ENCODE results near the gene PJA2. TPM values are rescaled to one million over a fixed set of nuclear protein-coding genes. Genes with fewer than 3 reads are reported as not detected.
A peak's percentile ranks its signal among the peaks of the same experiment; 100 is the strongest.

PJA2 gene
- total RNA-seq, 1 donor from 2014 or later = 63.4 TPM

- Mint-ChIP-seq H3K27ac (peak overlapping the region; percentile 53), H3K4me1 (ENCODE audit: low read depth) (peaks cover 21% of the 10 kb centered on the region), H3K27me3 (no peaks in the 10 kb centered on the region), H3K4me3 (ENCODE audit: low read depth) (no peak overlapping the region), H3K36me3 (ENCODE audit: insufficient read depth) (peaks cover 11% of the 10 kb centered on the region), H3K9me3 (ENCODE audit: low read depth) (no peaks in the 10 kb centered on the region)
- no peak for TF ChIP-seq CTCF (IDR thresholded peaks at IDR 0.05; ENCODE audit: unreplicated experiment)
- no peak for DNase-seq (ENCODE audit: low spot score, unreplicated experiment)
These were observed 10.5 kb downstream of the PJA2 start for GRCh38 chr5:109399092-109399759.

GRCh38 chr5:109396965-109397364, 12.8 kb downstream of the PJA2 start:
- no peak for TF ChIP-seq CTCF (IDR thresholded peaks at IDR 0.05; ENCODE audit: unreplicated experiment)
- H3K27me3 Mint-ChIP-seq = no peaks in the 10 kb centered on the region
- H3K9me3 Mint-ChIP-seq (ENCODE audit: low read depth) = peaks cover 4% of the 10 kb centered on the region
- no peak overlapping the region for H3K4me3 Mint-ChIP-seq (ENCODE audit: low read depth)
- peaks cover 11% of the 10 kb centered on the region for H3K4me1 Mint-ChIP-seq (ENCODE audit: low read depth)
- peak overlapping the region; percentile 29 for H3K27ac Mint-ChIP-seq
- DNase-seq (ENCODE audit: low spot score, unreplicated experiment) = no peak
- peaks cover 13% of the 10 kb centered on the region for H3K36me3 Mint-ChIP-seq (ENCODE audit: insufficient read depth)

GRCh38 chr5:109394806-109395205, 15.0 kb downstream of the PJA2 start:
- no peak overlapping the region for H3K4me3 Mint-ChIP-seq (ENCODE audit: low read depth)
- no peak overlapping the region for H3K27ac Mint-ChIP-seq
- DNase-seq (ENCODE audit: low spot score, unreplicated experiment) = no peak
- H3K36me3 Mint-ChIP-seq (ENCODE audit: insufficient read depth) = peaks cover 17% of the 10 kb centered on the region
- peaks cover 5% of the 10 kb centered on the region for H3K4me1 Mint-ChIP-seq (ENCODE audit: low read depth)
- H3K9me3 Mint-ChIP-seq (ENCODE audit: low read depth) = peaks cover 4% of the 10 kb centered on the region
- no peak for TF ChIP-seq CTCF (IDR thresholded peaks at IDR 0.05; ENCODE audit: unreplicated experiment)
- no peaks in the 10 kb centered on the region for H3K27me3 Mint-ChIP-seq

GRCh38 chr5:109390188-109390587, 19.6 kb downstream of the PJA2 start:
- peaks cover 4% of the 10 kb centered on the region for H3K9me3 Mint-ChIP-seq (ENCODE audit: low read depth)
- peaks cover 10% of the 10 kb centered on the region for H3K36me3 Mint-ChIP-seq (ENCODE audit: insufficient read depth)
- no peak overlapping the region for H3K27ac Mint-ChIP-seq
- no peak for DNase-seq (ENCODE audit: low spot score, unreplicated experiment)
- no peak for TF ChIP-seq CTCF (IDR thresholded peaks at IDR 0.05; ENCODE audit: unreplicated experiment)
- peaks cover 18% of the 10 kb centered on the region for H3K4me1 Mint-ChIP-seq (ENCODE audit: low read depth)
- H3K4me3 Mint-ChIP-seq (ENCODE audit: low read depth) = no peak overlapping the region
- no peaks in the 10 kb centered on the region for H3K27me3 Mint-ChIP-seq

GRCh38 chr5:109388407-109388806, 21.4 kb downstream of the PJA2 start:
- Mint-ChIP-seq H3K36me3 (ENCODE audit: insufficient read depth) (peaks cover 9% of the 10 kb centered on the region), H3K4me1 (ENCODE audit: low read depth) (peaks cover 18% of the 10 kb centered on the region), H3K4me3 (ENCODE audit: low read depth) (no peak overlapping the region), H3K27ac (no peak overlapping the region), H3K27me3 (no peaks in the 10 kb centered on the region), H3K9me3 (ENCODE audit: low read depth) (peaks cover 4% of the 10 kb centered on the region)
- no peak for TF ChIP-seq CTCF (IDR thresholded peaks at IDR 0.05; ENCODE audit: unreplicated experiment)
- no peak for DNase-seq (ENCODE audit: low spot score, unreplicated experiment)
